Tongue (tissue), 2 donors: ENCODE results near the gene TBC1D13. TPM values are rescaled to one million over a fixed set of nuclear protein-coding genes. Genes with fewer than 3 reads are reported as not detected.
"Not testable (repeated sequence)": the region's sequence is repeated elsewhere in the genome, so short reads cannot be mapped to it uniquely, and the experiment has no call there.

Experiments
- DNase-seq: peaks from one replicate; pipeline ENCODE4 v3.0.0-alpha.2; 2015
- total RNA-seq: library from RNA; depleted of rRNA; stranded (reverse); fragments of >200 nt; gene quantifications from one replicate; pipeline ENCODE4 v1.2.3, GENCODE V29; 2014

TBC1D13 gene
- total RNA-seq, 1 donor from 2014 or later: 22.9 TPM

DNA sequence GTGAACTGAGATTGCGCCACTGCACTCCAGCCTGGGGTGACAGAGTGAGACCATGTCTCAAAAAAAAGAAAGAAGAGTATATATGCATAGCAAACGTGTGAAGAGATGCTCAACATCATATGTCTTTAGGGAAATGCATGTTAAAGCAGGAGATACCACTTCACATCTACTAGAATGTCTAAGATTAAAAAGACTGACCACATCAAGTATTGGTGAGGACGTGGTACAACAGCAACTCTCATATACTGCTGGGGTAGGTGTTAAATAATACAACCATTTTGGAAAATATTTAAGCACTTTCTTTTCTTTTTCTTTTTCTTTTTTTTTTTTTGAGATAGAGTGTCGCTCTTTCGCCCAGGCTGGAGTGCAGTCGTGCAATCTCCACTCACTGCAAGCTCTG lies 1.6 kb upstream of the TBC1D13 start:
- DNase-seq: no peak

DNA sequence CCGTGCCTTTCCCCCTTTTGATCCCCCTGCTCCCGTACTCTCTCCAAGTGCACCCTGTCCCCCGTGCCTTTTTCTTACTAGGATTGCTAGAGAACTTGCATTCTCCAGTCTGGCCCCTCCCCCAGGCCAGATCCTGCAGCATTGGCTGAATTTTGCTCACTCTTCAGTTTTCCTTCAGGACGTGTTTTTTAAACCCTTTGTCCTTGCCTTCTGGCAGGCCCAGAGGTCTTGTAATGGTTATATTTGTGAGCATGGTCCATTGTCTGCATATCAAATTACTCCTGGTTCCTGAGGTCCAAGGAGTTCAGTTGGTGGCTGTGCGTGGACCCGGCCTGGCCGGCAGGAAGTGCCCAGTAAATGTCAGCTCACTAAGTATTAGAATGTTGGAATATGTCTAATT lies 606 bp downstream of the TBC1D13 start:
- DNase-seq: peak; percentile 22

- DNase-seq: no peak
Measured at GRCh38 chr9:128788445-128788844, 1.4 kb downstream of the TBC1D13 start.

DNA sequence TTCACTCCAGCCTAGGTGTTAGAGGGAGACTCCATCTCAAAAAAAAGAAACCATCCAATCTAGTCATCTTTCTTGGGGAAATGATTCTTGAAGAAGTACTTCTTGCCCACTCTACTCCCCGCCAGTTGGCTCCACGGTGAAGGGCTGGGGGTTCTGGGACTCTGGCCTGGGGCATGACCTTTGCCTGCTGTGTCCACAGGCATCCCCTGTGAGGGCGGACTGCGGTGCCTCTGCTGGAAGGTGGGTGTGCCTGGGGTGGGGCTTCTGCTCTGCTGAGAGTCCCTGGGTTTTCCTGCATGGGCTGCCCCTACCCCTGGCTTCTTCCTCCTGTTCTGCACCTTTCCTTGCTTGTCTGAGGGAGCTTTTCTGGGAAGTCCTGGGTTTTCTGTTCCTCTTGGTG lies 3.5 kb downstream of the TBC1D13 start:
- DNase-seq: no peak

- no peak for DNase-seq
Measured at GRCh38 chr9:128792134-128792533, 5.1 kb downstream of the TBC1D13 start.

- DNase-seq: no peak
Measured at GRCh38 chr9:128792978-128793686, 6.1 kb downstream of the TBC1D13 start.

GRCh38 chr9:128794961-128795360 lies 7.9 kb downstream of the TBC1D13 start:
- not testable (repeated sequence) for DNase-seq

GRCh38 chr9:128798896-128799295 lies 11.8 kb downstream of the TBC1D13 start:
- no peak for DNase-seq

- no peak for DNase-seq
Measured at GRCh38 chr9:128800061-128800460, 13.0 kb downstream of the TBC1D13 start.

- DNase-seq: no peak
Measured at GRCh38 chr9:128802482-128802881, 15.4 kb downstream of the TBC1D13 start.

DNA sequence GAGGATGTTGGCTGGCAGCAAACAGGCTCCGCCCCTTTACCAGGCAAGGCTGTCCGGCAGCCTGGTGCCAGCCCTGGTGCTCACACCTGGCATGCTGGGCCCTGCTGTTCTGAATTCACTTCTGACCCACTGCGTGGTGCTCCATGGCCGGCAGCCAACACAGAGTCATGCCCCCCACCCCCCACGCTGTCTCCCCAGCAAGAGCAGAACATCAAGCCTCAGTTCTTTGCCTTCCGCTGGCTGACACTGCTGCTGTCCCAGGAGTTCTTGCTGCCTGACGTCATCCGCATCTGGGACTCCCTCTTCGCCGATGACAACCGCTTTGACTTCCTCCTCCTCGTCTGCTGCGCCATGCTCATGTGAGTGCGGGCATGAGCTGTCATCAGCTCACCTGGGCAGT lies 18.6 kb downstream of the TBC1D13 start:
- no peak for DNase-seq

- no peak for DNase-seq
Measured at GRCh38 chr9:128807827-128808226, 20.8 kb downstream of the TBC1D13 start.

DNA sequence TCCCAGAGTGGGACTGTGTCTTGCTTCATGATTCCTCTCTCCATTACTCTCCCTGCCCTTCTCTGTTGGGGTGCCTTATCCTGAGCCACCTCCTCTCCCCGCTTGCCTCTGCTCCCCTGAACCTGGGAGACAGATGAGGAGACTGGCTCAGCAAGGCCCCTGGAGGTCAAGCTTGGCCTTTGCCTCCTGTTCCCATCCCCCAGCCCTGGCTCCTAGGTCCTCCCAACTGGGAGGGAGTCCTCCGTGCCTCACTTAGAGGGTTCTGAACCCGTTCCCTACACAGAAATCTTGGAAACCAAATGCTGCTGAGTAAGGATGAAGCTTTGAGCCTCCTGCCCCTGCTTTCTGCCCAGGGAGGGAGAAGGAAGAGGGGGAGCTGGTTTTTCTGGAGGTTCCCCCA lies 21.5 kb downstream of the TBC1D13 start:
- no peak for DNase-seq

GRCh38 chr9:128809036-128809599 lies 22.1 kb downstream of the TBC1D13 start:
- no peak for DNase-seq

- DNase-seq: no peak
Measured at GRCh38 chr9:128809831-128810230, 22.8 kb downstream of the TBC1D13 start.

- no peak for DNase-seq
Measured at GRCh38 chr9:128810873-128811272, 23.8 kb downstream of the TBC1D13 start.

GRCh38 chr9:128818099-128818838 lies 31.2 kb downstream of the TBC1D13 start, which contains the start of gene ENDOG:
ENDOG (plus strand) TSS chr9:128818500; CDS start chr9:128818685, 185 bp downstream.
- DNase-seq: peak; percentile 99

- DNase-seq: peak; percentile 60
Measured at GRCh38 chr9:128818839-128819715, 32.0 kb downstream of the TBC1D13 start.

- peak; percentile 64 for DNase-seq
Measured at GRCh38 chr9:128819716-128820664, 32.9 kb downstream of the TBC1D13 start.

GRCh38 chr9:128820665-128821583 lies 33.9 kb downstream of the TBC1D13 start:
- DNase-seq: no peak
